ENCODE data around the gene GSTM3.

GSTM3 gene

DNA sequence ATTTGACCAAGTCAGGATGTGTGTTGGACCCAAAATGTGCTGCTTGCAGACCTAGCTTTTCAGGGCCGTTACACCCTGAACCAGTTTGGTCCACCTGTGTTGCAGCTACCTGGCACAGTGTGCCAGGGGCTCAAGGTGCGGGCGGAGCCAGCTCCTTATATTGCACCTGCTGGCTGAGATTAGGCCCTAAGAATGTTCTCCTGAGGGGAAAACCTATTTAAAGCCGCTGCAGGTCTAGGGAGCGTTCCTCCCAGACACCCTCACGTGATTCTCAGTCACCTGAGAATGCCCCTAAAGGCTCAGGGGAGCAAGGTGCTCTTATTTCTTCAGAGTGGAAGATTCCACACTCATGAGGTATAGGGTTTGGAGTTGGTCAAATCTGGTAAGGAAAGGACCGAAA, 12.0 kb downstream of the GSTM3 start:
- H3K27ac ChIP-seq = no peak overlapping the region
- in situ Hi-C loops (cut with HindIII; ENCODE audit: low pct_ligation_motif_present, low sequenced_read_pairs) = no loop called here
- no peaks in the 10 kb centered on the region for H3K27me3 ChIP-seq (replicated peaks)
- H3K36me3 ChIP-seq (replicated peaks) = no peaks in the 10 kb centered on the region
- no peak for DNase-seq
- no peak overlapping the region for H3K4me3 ChIP-seq (ENCODE audit: low read depth, low read length)
- TF ChIP-seq, protein P1, sequence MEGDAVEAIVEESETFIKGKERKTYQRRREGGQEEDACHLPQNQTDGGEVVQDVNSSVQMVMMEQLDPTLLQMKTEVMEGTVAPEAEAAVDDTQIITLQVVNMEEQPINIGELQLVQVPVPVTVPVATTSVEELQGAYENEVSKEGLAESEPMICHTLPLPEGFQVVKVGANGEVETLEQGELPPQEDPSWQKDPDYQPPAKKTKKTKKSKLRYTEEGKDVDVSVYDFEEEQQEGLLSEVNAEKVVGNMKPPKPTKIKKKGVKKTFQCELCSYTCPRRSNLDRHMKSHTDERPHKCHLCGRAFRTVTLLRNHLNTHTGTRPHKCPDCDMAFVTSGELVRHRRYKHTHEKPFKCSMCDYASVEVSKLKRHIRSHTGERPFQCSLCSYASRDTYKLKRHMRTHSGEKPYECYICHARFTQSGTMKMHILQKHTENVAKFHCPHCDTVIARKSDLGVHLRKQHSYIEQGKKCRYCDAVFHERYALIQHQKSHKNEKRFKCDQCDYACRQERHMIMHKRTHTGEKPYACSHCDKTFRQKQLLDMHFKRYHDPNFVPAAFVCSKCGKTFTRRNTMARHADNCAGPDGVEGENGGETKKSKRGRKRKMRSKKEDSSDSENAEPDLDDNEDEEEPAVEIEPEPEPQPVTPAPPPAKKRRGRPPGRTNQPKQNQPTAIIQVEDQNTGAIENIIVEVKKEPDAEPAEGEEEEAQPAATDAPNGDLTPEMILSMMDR (IDR thresholded peaks at IDR 0.05; ENCODE audit: low read depth, low read length, missing control alignments) = no peak

DNA sequence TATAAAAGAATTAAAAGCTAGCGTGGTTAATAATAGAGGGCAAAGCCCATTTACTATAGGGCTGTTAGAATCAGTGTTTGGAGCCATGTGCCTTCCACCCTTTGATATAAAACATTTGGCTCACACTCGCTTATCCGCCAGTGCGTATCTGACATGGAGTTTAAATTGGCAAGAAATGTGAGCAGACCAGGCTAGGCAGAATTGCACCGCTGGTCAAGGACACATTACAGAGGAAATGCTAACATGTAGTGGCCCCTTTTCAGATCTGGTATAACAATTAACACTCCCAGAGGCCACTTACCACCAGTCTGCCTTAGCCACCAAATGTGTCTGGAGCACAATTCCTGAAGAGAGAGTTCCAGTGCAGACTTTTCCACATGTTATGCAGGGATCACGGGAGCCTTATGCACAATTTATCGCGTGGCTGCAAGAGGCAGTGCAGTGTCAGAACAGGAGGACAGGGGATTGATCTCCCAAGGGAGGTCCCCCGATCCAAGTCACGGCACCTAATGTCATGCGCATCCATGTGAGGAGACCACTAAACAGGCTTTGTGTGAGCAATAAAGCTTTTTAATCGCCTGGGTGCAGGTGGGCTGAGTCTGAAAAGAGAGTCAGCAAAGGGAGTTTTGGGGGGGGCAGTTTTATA, 14.0 kb downstream of the GSTM3 start:
- no peak overlapping the region for H3K27ac ChIP-seq
- in situ Hi-C loops (cut with HindIII; ENCODE audit: low pct_ligation_motif_present, low sequenced_read_pairs) = no loop called here

DNA sequence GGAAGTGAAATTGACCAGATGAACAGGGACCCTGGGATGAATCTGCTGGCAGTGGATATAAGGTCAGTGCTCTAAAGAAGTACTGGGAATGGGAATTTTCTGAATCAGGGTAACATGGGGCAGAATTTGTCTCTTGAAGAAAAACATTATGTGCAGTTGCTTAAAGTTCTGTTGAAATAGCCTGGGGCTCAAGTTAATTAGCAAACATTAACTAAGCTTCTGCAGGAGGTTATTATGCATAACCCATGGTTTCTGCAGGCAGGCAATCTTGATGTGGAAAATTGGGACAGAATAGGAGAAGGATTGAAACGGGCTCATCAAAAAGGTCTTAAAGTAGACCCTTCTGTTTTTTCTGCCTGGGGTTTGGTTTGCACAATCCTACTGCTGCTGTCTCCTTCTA, 14.8 kb downstream of the GSTM3 start:
- no peaks in the 10 kb centered on the region for H3K27me3 ChIP-seq (replicated peaks)
- no peak overlapping the region for H3K4me3 ChIP-seq (ENCODE audit: low read depth, low read length)
- H3K36me3 ChIP-seq (replicated peaks) = no peaks in the 10 kb centered on the region
- TF ChIP-seq, protein P1 (IDR thresholded peaks at IDR 0.05; ENCODE audit: low read depth, low read length, missing control alignments) = no peak
- DNase-seq = no peak
- no peak overlapping the region for H3K27ac ChIP-seq
- in situ Hi-C loops (cut with HindIII; ENCODE audit: low pct_ligation_motif_present, low sequenced_read_pairs) = no loop called here

More for the DNA sequence above, 14.0 kb downstream of the GSTM3 start:
- Histone ChIP-seq H3K27me3 (replicated peaks) (no peaks in the 10 kb centered on the region), H3K4me3 (ENCODE audit: low read depth, low read length) (no peak overlapping the region), H3K36me3 (replicated peaks) (no peaks in the 10 kb centered on the region)
- TF ChIP-seq, protein P1 (IDR thresholded peaks at IDR 0.05; ENCODE audit: low read depth, low read length, missing control alignments) = no peak
- no peak for DNase-seq

DNA sequence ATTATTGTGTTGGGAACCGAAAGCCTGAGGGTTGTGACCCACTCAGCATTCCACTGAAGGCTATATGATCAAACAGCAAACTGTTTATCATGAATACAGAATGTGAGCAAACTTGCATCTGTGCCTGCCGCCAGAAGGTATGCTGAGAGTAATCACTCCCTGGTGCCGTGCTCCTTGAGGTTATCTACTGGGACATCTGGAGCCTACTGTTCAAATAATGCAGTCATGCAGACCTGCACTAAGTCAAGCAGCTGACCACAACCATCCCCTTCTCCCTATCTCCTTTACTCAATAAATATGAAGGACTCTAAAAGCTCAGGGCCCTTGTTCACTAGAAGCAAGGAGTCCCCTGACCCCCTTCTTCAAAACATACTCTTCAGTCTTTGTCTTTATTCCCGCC, 15.3 kb downstream of the GSTM3 start:
- Histone ChIP-seq H3K4me3 (ENCODE audit: low read depth, low read length) (no peak overlapping the region), H3K36me3 (replicated peaks) (no peaks in the 10 kb centered on the region), H3K27me3 (replicated peaks) (no peaks in the 10 kb centered on the region), H3K27ac (no peak overlapping the region)
- no peak for DNase-seq
- in situ Hi-C loops (cut with HindIII; ENCODE audit: low pct_ligation_motif_present, low sequenced_read_pairs) = no loop called here
- TF ChIP-seq, protein P1 (IDR thresholded peaks at IDR 0.05; ENCODE audit: low read depth, low read length, missing control alignments) = no peak

DNA sequence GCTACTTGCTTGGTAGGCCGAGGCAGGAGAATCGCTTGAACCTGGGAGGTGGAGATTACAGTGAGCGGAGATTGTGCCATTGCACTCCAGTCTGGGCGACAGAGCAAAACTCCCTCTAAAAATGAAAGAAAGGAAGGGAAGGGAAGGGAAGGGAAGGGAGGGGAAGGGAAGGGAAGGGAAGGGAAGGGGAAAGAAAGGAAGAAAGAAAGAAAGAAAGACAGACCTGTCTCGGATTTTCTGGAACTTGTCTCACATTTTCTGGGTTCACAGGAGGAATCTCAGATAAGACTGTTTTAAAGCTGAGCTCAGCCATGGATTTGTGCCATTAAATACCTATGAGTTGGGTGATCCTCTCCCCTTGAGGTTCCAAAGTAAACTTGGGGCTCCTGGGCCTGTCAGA, 15.9 kb downstream of the GSTM3 start:
- TF ChIP-seq, protein P1 (IDR thresholded peaks at IDR 0.05; ENCODE audit: low read depth, low read length, missing control alignments) = no peak
- Histone ChIP-seq H3K4me3 (ENCODE audit: low read depth, low read length) (no peak overlapping the region), H3K27ac (no peak overlapping the region), H3K36me3 (replicated peaks) (no peaks in the 10 kb centered on the region), H3K27me3 (replicated peaks) (no peaks in the 10 kb centered on the region)
- DNase-seq = no peak
- in situ Hi-C loops (cut with HindIII; ENCODE audit: low pct_ligation_motif_present, low sequenced_read_pairs) = no loop called here

All from brain microvascular endothelial cell (primary cell).